Stimulated activated CD4-positive, alpha-beta T cell treated with anti-CD3 and anti-CD28 coated beads, Interleukin-12 subunit alpha, Interleukin-12 subunit beta, amount 100 ng/mL, for 4 hours (primary cell): ENCODE results near the gene NF2.

Experiments used
- DNase-seq: peaks from one replicate; pipeline ENCODE4 v3.0.0-alpha.2; 2020

Gene NF2

DNA sequence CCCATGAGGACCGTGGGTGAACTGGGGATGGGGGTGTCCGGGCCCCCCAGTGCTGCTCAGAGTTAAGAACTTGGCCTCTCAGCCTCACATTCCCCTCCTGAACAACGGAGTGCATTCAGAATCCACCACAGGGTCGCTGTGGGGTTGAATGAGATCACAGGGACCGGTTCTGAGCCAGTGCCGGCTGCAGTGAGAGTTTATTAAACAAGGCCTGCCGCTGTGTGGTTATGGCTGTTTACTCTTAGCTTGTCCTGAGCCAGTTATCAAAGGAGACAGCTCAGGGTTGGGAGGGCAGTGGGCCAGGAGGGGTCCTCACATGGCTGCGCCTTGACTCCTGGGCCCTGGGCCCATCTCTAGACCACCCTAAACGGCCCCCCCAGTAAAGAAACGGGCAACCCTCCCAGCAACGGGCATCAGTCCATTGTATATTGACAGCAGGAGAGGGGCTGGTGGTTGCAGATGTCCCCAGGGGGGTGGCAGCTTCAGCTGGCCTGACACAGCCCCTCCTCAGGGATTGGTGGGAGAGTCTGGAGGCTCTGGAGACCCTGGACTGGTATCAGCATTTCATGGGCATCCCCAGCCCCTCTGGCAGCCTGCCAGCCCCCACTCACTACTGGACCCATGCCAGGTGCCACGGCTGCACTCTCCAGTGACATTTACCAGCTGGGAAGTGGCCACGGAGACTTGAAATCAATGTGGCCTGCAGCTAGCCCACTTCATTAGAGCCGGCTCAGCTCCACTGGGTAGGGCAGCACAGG, 101.3 kb downstream of the NF2 start:
- no peak for DNase-seq

DNA sequence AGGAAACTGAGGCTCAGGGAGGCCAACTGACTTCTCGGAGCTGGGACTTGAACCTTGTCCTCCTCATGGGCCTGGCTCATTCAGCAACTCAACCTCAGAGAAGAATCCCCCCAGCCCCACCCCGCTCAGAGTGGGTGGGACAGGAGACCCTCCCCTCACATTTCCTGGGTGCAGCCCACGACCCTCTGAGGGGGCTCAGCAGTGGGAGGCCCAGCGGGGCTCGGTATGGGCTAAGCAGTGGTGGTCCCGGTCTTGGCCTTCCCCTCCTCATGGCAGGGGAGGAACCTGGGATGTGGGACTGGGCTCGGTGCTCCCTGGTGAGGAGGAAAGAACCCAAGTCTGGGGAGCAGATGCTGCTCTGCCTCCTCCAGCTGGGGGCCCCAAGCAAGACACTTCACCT, 102.2 kb downstream of the NF2 start:
- no peak for DNase-seq

DNA sequence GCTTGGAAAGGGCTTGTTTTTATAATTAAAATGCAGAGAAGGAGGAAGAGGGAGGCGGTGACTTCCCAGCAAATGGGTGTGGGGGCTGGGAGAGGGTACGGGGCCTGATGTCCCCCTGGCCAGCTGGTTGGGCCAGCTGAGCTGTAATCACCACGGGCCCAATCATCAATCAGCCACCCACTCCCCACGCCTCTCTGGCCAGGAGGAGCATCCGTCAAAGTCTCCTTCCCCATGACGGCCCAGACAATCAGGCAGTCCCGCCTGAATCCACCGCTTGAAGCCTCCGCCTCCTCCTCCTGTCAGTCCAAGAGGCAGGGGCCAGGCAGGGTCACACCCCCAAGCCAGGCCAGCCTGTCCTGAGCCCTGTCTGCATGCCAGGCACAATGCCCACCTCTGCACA, 103.1 kb downstream of the NF2 start:
- DNase-seq: no peak

DNA sequence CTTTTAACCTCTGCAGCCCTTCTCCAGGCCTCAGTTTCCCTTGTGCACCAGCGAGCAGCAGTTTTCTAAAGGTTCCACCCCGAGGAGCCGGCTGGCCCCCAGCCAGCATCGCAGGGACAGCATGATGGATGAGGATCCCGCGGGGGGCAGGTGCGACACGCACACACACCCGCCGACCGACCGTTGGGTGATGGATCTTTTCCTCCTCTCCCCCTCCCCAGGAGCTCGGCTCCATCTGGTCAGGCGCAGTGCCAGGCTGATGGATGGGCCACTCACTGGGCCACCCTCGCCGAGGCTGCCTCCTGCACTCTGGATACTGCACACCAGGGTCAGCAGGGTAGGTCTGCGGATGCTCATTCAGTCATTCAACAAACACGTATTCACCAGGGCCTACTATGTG, 103.6 kb downstream of the NF2 start:
- no peak for DNase-seq

DNA sequence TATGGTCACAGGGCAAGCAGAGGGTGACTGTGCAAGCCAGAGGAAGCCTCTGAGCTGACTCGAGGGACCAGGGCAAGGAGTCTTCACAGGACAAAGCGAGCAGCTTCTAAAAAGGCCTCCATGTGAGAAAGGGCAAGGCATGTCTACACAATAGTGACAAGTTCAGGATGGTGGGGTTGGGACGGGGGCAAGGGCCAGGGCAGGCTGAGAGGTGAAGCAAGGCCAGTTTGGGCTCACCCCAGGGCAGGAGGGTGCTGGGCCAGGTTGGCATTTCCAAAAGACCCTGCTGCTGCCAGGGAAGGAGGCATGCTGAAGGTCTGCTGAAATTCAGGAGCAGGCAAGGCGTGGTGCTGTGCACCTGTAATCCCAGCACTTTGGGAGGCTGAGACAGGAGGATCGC, 104.0 kb downstream of the NF2 start:
- DNase-seq: no peak

DNA sequence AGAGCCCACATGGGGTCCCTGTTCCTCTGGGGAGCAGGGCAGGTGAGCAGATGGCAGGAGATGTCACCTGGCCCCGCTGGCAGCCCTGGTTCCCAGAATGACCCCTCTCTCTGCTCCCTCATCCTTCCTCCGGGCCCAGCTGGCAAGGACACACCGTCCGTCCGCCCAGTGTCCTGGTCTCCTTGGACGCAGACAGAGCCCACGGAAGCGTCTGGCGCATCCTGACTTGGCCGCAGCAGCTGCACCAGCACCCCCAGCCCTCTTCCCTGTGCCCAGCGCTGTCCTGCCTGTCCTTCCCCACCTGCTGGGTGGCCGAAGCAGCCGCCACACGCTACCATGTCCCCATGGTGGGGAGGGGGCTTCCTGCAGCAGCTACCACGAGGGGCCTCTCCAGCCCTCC, 106.8 kb downstream of the NF2 start:
- no peak for DNase-seq

DNA sequence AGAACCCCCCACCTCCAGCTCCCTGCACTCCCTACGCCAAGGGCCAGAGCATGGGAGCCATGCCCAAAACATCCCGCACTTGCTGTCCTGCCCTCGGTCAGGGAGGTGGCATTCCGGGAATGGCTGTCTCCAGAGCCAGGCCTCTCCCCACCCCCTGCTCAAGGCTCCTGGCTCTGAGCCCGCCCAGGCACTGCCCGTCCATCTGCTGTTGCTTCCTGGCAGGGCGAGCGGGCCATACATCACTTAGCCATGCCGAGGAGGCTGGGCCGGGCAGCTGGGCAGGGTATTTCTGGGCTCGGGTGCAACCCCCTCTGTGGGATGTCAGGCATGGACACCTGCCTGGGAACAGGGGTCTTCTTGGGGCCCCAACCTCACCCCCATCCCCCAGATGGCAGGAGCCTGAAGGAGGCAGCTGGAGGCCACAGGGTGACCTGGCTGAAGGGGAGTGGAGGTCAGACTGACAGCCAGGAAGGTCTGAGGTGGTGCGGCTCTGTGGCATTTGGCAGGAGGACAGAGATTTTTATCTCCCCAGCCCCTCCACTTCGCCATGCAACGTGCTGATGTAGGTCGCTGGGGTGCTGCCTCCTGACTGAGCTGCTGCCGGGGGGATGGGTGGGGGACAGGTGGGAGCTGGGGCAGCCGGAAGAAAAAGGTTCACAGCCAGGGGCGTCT, 107.6 kb downstream of the NF2 start:
- no peak for DNase-seq

DNA sequence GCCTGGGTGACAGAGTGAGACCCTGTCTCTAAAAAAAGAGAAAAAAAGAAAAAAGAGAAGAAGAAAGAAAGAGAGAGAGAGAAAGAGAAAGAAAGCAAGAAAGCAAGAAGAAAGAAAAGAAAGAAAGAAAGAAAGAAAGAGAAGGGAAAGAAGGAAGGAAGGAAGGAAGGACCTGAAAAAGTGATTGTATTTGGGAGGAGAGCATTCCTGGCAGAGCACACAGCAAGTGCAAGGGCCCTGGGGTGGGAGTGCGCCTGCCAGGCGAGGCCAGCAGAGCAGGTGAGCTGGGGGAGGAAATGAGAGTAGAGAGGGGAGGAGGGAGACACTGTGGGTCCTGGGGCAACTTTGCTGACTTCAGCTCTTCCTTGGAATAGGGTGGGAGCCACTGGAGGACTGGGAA, 108.7 kb downstream of the NF2 start:
- no peak for DNase-seq

DNA sequence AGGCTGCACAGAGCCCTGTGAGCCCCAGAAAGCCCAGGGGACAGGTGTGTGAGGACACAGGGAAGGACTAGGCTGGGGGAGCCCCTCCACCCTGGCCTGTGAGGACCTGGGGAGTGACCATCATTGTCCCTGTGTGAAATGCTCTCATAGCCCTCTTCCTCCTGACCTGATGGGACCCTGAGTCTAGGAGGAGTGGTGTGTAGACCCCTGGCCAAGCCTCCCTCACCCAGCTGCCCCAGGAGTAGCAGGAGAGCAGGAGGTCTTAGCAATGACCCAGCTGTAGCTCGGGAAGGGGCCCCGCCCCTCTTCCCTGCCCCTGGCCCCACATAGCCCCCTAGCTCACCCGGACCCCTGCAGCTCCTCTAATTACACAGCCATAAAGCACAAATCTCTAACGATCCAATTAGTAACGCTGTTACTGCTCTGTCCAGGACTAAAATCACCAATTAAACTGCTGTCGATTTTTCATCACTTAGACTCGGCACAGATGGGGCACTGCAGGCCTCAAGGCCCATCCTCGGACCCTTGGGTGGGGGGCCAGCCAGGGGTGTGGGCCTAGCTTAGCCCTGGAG, 109.8 kb downstream of the NF2 start:
- no peak for DNase-seq

DNA sequence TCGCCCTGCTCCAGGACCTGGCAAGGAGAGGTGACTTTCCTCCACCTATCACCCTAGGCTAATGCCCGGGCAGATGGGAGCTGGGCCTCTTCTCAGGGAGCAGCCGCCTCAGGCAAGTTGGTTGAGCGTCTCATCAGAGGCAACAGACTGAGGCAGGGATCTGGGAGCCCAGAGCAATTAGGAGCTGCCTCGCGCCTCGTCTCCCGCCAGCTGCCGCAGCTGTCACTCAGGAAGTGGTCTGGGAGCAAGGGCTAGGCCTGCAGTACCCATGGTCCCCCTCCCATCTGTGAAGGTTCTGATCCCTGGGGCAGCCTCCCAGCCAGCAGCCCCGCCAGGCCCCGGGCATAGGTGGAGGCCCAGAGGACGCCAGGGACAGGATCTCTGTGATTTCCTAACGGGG, 111.8 kb downstream of the NF2 start:
- no peak for DNase-seq

DNA sequence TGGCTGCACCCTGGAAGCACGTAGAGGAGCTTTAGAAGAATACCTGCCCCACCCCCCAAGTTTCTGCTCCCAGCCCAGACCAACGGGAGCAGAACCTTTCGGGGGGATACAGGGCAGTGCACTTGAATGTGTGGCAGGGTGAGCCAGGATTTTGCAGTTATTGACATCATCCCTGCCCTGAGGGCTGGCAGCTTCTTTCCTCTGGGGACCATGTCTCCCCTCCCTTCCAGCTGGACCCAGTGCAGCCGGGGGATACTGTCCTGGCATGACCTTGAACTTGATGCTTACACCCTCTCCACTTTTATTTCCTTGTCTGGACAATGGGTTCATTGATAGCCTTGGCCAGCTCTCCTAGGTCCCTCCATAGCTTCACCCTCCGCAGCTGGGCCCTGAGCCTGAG, 112.3 kb downstream of the NF2 start:
- DNase-seq: no peak

DNA sequence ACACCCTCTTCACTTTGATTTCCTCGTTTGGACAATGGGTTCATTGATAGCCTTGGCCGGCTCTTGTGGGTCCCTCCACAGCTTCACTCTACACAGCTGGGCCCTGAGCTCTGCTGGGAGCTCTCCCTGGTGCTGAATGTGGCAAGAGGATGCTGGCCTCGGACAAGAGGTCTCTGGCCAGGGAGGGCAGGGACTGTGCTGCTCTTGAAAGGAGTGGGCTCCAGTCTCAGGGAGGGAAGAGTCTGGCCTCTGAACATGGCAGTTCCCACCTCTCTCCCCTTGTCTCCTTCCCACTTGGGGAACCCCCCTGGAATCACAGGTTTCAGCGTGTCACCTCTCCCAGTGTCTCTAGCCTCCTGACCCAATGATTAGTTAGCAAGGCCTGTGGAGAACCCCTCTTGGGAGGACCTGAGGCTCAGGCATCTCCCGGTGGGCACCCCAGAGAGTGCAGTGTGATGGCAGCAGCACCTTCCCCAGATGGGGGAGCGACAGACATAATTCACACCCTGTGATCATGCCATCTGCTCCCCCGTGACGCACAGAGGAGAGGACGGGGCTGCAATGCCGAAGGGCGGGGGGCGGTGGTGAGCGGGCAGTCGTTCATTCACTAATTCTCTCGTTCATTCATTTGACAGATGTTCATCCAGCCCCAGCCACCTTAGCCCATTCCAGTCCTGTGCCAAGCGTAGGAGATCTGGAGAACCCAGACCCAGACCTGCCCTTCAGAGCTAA, 113.5 kb downstream of the NF2 start:
- no peak for DNase-seq

DNA sequence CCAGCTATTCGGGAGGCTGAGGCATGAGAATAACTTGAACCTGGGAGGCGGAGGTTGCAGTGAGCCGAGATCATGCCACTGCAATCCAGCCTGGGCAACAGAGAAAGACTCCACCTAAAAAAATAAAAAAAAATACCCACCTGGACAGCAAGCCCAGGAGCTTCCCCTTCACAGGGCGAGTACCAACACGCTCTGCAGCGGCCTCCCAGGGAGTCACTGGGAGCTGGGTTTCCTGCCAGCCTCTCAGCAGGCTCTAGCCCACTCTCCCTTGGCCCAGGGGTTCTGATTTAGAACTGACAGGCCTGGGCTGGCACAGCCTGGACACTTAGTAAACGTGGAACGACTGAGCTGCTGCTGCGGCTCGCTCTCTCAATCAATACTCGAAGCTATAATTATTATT, 114.4 kb downstream of the NF2 start:
- DNase-seq: no peak

DNA sequence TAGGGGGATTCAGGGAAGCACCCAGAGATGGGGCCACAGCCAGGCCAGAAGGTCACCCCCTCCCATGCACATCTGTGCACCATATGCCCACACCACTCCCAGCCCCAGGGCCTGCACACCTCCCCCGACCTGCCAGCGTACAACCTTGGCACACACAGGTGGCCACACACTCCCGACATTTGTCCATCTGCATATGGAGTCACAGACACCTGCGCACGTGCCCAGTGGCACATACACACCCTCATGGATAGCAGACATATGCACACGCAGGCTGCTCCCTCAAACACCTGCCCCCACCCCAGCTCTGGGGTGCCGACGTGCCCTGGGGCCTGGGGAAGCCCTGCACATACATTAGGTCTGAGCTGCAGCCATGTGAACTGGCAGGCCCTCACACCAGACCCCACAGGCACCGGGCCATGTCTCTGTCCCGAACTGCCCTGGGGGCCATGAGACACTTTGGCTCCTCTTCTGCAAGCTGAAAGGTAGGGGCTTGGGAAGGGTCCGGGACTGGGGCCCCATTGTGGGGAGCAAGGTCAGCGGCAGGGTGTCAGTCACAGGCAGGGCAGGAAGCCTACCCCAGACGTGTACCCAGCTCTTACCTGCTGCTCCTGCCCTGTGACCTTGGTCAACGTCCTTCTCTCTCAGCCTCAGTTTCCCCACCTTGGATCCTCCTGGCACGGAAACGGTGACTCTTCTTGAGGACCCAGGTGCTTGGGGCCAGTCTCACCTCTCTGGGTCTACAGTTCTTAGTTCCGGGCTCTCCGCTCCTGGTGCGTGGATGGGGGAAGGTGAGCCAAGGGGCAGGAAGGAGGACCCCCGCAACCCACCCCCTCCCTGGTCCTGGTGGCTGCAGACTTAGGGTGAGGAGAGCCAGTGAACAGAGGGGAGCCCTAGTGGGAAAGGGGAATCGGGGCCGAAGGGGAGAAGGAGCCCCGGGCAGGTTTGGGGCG, 115.8 kb downstream of the NF2 start:
- DNase-seq: no peak

DNA sequence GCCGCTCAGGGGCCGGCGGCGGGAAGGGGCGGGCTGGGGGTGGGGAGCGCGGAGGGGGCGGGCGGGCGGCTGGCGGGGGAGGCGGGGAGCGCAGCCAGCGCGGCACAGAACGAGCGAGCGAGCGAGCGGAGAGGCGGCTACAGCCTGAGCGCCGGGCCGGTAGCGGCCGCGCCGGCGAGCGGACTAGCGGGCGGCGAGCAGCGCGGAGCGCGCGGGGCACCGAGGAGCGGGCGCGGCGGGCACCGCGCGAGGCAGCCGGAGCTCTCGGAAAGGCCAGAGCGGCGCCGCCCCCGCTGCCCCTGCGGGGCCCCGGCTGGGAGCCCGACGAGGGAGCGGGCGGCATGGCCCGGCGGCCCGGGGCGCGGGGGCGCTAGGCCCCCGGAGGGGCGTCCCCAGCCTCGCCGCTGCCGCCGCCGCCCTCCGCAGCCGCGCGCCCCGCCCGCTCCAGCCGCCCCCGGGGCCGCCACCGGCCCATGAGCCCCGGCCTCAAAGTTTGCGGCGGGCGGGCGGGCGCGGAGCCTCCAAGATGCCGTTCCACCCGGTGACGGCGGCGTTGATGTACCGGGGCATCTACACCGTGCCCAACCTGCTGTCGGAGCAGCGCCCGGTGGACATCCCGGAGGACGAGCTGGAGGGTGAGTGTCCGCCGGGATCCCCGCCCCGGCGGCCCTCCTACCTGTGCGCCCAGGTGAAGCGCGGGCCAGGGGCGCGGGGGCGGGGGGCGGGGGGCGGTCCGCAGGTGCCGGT, 116.6 kb downstream of the NF2 start, which contains the start of gene CABP7:
CABP7 (plus strand) TSS at position 105 of the 747 bp plus-strand sequence; CDS start at position 527, 422 bp downstream.
- DNase-seq: no peak

DNA sequence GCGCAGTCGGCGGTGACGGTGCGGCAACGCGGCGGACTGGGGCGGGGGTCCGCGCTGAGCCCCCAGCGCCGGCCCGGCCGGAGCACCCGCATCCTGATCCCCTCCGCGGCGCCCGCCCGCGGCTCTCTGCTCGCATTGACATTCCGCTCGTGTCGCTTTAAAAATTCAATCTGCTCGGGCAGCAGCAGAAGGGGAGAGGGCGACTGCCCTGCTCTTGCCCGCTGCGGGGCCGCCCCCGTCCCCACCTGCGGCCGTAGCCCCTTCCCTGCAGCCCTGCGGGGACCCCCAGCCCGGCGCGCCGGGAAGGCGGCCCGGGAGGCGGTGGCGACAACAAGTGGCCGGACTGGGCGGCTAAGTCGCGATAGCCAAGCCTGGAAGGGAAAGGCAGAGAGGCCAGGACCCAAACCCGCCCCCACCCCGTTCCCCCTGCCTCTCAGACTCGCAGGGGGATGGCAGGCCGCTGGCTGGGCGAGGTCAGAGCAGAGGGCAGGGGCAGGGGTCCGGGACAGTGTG, 117.4 kb downstream of the NF2 start:
- DNase-seq: no peak

DNA sequence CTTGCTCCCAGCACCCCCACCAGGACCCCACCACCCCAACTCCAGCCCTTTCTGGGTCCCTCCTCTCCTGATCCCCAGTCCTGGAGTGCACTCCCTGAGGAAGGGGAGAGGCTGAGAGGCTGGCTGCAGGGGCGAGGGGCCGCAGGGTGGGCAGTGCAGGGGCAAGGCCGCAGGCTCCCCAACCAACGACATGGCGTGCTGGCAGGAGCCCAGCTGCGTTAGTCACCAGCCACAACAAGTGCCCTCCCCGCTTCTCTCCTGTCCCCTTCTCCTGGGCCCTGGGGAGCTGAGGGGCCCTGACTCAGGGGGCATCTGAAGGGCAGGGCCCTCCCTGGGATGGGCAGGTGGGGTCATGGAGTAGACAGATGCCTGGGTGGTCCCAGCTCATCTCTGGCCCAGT, 118.7 kb downstream of the NF2 start:
- no peak for DNase-seq

DNA sequence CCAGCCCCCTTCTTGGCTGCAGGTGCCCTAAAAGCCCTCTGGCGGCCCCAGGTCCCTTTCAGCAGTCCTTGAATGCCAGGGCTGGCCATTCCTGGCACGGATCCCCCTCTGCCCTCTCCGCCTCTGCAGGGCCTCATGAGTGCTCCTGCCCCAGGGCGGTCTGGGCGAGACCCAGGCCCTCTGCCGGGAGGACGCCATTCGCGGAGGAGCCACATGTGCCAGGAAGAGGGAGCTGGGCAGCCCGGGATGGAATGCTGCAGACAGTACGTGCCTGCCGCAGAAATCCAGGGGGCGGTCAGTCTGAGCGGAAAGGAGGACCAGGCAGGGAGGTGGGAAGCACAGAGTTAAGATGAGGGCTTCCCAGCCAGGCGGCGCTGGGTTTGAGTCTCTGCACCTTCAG, 119.2 kb downstream of the NF2 start:
- DNase-seq: no peak

DNA sequence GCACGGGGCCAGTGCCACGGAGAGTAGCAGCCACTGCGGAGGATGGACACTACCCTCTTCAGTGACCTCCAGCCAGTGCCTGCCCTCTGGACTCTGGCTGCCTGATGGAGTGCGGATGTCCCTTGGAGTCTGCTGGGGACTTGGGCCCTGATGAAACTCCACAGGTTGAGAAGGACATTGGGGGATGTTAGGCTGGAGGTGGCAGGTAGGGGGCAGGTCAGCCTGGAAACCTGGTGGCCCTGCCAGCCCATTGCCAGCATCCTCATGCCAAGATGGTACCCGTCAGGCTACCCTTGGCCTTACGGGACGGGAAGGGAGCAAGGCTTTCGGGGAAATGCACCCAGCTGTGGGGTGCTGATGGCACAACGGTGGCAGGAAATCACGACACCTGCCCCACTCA, 120.3 kb downstream of the NF2 start:
- no peak for DNase-seq

DNA sequence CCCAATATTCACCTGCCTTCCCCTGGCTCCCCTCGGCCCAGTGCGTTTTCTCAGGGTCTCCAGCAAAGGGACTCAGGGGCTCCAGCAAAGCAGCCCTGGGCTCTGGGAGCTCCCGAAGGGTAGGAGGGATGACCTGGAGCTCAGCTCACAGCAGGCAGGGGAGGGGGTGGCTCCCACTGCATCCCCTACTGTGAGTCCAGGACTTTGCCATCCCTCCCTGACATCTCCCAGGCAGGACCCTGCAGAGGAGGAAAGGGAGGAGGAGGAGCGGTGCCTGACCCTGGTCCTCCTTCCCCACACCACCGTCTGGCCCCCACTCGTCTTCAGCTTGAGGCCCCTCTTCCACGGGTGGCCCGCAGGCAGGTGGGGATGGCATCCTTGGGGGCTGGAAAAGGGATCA, 121.4 kb downstream of the NF2 start:
- DNase-seq: no peak

DNA sequence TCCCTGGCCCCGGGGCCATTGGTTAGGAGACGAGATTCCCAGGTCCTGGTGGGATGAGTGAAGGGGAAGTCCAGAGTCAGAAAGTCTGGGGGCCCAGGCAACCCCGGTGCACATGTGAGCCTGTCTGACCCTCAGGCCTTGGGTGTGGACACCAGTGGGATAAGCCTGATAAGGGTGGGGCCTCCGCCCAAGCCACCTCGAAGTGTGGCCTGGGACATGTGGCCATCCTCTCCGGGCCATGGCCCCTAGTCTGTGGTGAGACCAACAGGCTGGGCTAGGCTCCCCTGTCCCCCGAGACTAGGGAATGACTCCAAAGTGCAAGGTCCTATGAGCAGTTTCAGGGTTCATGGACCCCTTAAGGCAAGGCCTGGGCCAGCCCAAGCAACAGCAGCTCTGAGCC, 122.7 kb downstream of the NF2 start:
- DNase-seq: no peak
